CD1c-positive myeloid dendritic cell (primary cell): ENCODE measurements around the gene MCF2L.

ENCODE experiments used
- DNase-seq: peaks from one replicate; pipeline ENCODE4 v3.0.0-alpha.2; 2016; ENCODE audit errors: extremely low spot score

The MCF2L gene

GRCh38 chr13:113113846-113114271 is 144.8 kb downstream of the MCF2L start:
- DNase-seq = no peak

GRCh38 chr13:113114511-113115362 is 145.7 kb downstream of the MCF2L start:
- no peak for DNase-seq

- no peak for DNase-seq
Observed at GRCh38 chr13:113115363-113116205, 146.6 kb downstream of the MCF2L start.

- DNase-seq = no peak
Observed at GRCh38 chr13:113116206-113116800, 147.3 kb downstream of the MCF2L start.

GRCh38 chr13:113116871-113117271 is 147.9 kb downstream of the MCF2L start:
- DNase-seq = no peak

GRCh38 chr13:113117335-113117872 is 148.4 kb downstream of the MCF2L start:
- no peak for DNase-seq

- DNase-seq = no peak
Observed at GRCh38 chr13:113117911-113118260, 148.9 kb downstream of the MCF2L start.

- DNase-seq = no peak
Observed at GRCh38 chr13:113118261-113119021, 149.4 kb downstream of the MCF2L start.

- DNase-seq = no peak
Observed at GRCh38 chr13:113119166-113119821, 150.3 kb downstream of the MCF2L start.

GRCh38 chr13:113119822-113120189 is 150.8 kb downstream of the MCF2L start:
- DNase-seq = no peak

- DNase-seq = no peak
Observed at GRCh38 chr13:113120300-113121182, 151.5 kb downstream of the MCF2L start.

GRCh38 chr13:113121183-113121927 is 152.3 kb downstream of the MCF2L start:
- no peak for DNase-seq

- DNase-seq = no peak
Observed at GRCh38 chr13:113121928-113122471, 153.0 kb downstream of the MCF2L start.

- DNase-seq = no peak
Observed at GRCh38 chr13:113122550-113123225, 153.7 kb downstream of the MCF2L start, which contains the start of gene F10. Gene F10 (plus strand): TSS chr13:113122799. CDS start chr13:113122856, 57 bp downstream.

- no peak for DNase-seq
Observed at GRCh38 chr13:113123226-113124201, 154.5 kb downstream of the MCF2L start.

- DNase-seq = no peak
Observed at GRCh38 chr13:113124211-113124970, 155.4 kb downstream of the MCF2L start.
